ENCODE measurements around the gene CLEC1B.
"Not testable (repeated sequence)": the region's sequence is repeated elsewhere in the genome, so short reads cannot be mapped to it uniquely, and the experiment has no call there.

CLEC1B gene

GRCh38 chr12:10027311-10027710 is 28.4 kb upstream of the CLEC1B start:
- no peaks in the 10 kb centered on the region for H3K9me3 ChIP-seq (ENCODE audit: control insufficient read depth, insufficient read depth, low read depth, low read length)
- H3K4me1 ChIP-seq (ENCODE audit: control insufficient read depth, insufficient read depth, low read length) = no peaks in the 10 kb centered on the region
- TF ChIP-seq ZNF596 (tag by site-specific recombination; IDR thresholded peaks at IDR 0.05) (peak; percentile 64; the same call in 1 of the 2 replicates), ZNF132 (tag by site-specific recombination; IDR thresholded peaks at IDR 0.05; ENCODE audit: borderline replicate concordance) (no peak), ZNF426 (tag by site-specific recombination; IDR thresholded peaks at IDR 0.05) (no peak), ZNF747 (tag by site-specific recombination; IDR thresholded peaks at IDR 0.05) (no peak), GLI2 (tag by site-specific recombination; IDR thresholded peaks at IDR 0.05; ENCODE audit: borderline replicate concordance, low read depth) (no peak), ZNF654 (tag by site-specific recombination; IDR thresholded peaks at IDR 0.05; ENCODE audit: low read depth) (no peak), ZNF791 (tag by site-specific recombination; IDR thresholded peaks at IDR 0.05) (no peak), PRDM1 (tag by site-specific recombination; IDR thresholded peaks at IDR 0.05) (0 out of 2 replicates have a peak, but pooled peaks have one; percentile 10), ZXDB (tag by site-specific recombination; IDR thresholded peaks at IDR 0.05) (no peak), ZBTB21 (tag by site-specific recombination; IDR thresholded peaks at IDR 0.05) (no peak)
- TF ChIP-seq, protein P1, sequence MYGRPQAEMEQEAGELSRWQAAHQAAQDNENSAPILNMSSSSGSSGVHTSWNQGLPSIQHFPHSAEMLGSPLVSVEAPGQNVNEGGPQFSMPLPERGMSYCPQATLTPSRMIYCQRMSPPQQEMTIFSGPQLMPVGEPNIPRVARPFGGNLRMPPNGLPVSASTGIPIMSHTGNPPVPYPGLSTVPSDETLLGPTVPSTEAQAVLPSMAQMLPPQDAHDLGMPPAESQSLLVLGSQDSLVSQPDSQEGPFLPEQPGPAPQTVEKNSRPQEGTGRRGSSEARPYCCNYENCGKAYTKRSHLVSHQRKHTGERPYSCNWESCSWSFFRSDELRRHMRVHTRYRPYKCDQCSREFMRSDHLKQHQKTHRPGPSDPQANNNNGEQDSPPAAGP (tag by site-specific recombination; IDR thresholded peaks at IDR 0.05) = no peak
- H3K4me3 ChIP-seq (ENCODE audit: low read depth, low read length) = no peak overlapping the region
- no peaks in the 10 kb centered on the region for H3K36me3 ChIP-seq (ENCODE audit: control insufficient read depth in 2 of 2, insufficient read depth in 1 of 2, low read length in 2 of 2)
- H3K27ac ChIP-seq (ENCODE audit: extremely low read depth, low read depth, low read length) = no peak overlapping the region
- ChIA-PET POLR2A (no interaction called here), CTCF (interaction anchor here (1.4 kb wide), 1 partner anchor 116 kb away, joined by 5 read pairs; no protein-coding TSS in a partner anchor)

DNA sequence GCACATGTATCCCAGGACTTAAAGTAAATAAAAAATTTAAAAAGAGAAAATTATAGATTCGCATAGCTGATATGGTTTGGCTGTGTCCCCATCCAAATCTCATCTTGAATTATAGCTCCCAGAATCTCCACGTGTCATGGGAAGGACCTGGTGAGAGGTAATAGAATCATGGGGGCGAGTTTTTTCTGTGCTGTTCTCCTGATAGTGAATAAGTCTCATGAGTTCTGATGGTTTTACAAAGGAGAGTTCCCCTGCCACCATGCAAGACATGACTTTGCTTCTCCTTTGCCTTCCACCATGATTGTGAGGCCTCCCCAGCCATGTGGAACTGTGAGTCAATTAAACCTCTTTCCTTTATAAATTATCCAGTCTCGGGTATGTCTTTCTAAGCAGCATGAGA is 27.7 kb upstream of the CLEC1B start:
- H3K9me3 ChIP-seq (ENCODE audit: control insufficient read depth, insufficient read depth, low read depth, low read length); CTCF ChIA-PET; H3K4me1 ChIP-seq (ENCODE audit: control insufficient read depth, insufficient read depth, low read length); H3K4me3 ChIP-seq (ENCODE audit: low read depth, low read length); H3K36me3 ChIP-seq (ENCODE audit: control insufficient read depth in 2 of 2, insufficient read depth in 1 of 2, low read length in 2 of 2); H3K27ac ChIP-seq (ENCODE audit: extremely low read depth, low read depth, low read length); POLR2A ChIA-PET: not testable (repeated sequence)

DNA sequence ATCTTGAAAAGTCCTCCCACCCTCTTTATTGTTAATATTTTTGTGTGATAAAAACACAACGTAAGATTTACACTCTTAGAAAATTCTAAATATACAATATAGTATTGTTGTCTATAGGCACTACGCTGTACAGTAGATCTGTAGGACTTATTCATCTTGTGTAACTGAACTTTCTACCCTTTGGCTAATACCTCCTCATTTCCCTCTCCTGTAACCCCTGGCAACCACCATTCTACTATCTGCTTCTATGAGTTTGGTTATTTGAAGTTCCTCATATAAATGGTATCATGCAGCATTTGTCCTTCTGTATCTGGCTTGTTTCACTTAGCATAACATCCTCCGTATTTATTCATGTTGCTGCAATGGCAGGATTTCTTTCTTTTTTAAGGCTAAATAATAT is 26.3 kb upstream of the CLEC1B start:
- H3K36me3 ChIP-seq (ENCODE audit: control insufficient read depth in 2 of 2, insufficient read depth in 1 of 2, low read length in 2 of 2) = no peaks in the 10 kb centered on the region
- no peak overlapping the region for H3K27ac ChIP-seq (ENCODE audit: extremely low read depth, low read depth, low read length)
- ChIA-PET POLR2A (no interaction called here), CTCF (no interaction called here)
- no peaks in the 10 kb centered on the region for H3K4me1 ChIP-seq (ENCODE audit: control insufficient read depth, insufficient read depth, low read length)
- no peak overlapping the region for H3K4me3 ChIP-seq (ENCODE audit: low read depth, low read length)
- H3K9me3 ChIP-seq (ENCODE audit: control insufficient read depth, insufficient read depth, low read depth, low read length) = no peaks in the 10 kb centered on the region
- TF ChIP-seq ZNF473 (tag by site-specific recombination; IDR thresholded peaks at IDR 0.05) (no peak), ZBTB8A (tag by site-specific recombination; IDR thresholded peaks at IDR 0.05) (no peak), CTCF (tag by site-specific recombination; IDR thresholded peaks at IDR 0.05) (no peak), ZBTB17 (tag by site-specific recombination; IDR thresholded peaks at IDR 0.05) (no peak), ZNF585B (tag by site-specific recombination; IDR thresholded peaks at IDR 0.05) (no peak), ZNF138 (tag by site-specific recombination; IDR thresholded peaks at IDR 0.05; ENCODE audit: borderline replicate concordance) (no peak), KLF10 (tag by site-specific recombination; IDR thresholded peaks at IDR 0.05) (no peak), ZNF112 (tag by site-specific recombination; IDR thresholded peaks at IDR 0.05) (no peak), ZNF140 (tag by site-specific recombination; IDR thresholded peaks at IDR 0.05) (no peak), ZNF792 (tag by site-specific recombination; IDR thresholded peaks at IDR 0.05) (no peak), ZNF623 (tag by site-specific recombination; IDR thresholded peaks at IDR 0.05) (no peak), ZNF830 (tag by site-specific recombination; IDR thresholded peaks at IDR 0.05; ENCODE audit: low read depth) (no peak)
- TF ChIP-seq, protein P2, sequence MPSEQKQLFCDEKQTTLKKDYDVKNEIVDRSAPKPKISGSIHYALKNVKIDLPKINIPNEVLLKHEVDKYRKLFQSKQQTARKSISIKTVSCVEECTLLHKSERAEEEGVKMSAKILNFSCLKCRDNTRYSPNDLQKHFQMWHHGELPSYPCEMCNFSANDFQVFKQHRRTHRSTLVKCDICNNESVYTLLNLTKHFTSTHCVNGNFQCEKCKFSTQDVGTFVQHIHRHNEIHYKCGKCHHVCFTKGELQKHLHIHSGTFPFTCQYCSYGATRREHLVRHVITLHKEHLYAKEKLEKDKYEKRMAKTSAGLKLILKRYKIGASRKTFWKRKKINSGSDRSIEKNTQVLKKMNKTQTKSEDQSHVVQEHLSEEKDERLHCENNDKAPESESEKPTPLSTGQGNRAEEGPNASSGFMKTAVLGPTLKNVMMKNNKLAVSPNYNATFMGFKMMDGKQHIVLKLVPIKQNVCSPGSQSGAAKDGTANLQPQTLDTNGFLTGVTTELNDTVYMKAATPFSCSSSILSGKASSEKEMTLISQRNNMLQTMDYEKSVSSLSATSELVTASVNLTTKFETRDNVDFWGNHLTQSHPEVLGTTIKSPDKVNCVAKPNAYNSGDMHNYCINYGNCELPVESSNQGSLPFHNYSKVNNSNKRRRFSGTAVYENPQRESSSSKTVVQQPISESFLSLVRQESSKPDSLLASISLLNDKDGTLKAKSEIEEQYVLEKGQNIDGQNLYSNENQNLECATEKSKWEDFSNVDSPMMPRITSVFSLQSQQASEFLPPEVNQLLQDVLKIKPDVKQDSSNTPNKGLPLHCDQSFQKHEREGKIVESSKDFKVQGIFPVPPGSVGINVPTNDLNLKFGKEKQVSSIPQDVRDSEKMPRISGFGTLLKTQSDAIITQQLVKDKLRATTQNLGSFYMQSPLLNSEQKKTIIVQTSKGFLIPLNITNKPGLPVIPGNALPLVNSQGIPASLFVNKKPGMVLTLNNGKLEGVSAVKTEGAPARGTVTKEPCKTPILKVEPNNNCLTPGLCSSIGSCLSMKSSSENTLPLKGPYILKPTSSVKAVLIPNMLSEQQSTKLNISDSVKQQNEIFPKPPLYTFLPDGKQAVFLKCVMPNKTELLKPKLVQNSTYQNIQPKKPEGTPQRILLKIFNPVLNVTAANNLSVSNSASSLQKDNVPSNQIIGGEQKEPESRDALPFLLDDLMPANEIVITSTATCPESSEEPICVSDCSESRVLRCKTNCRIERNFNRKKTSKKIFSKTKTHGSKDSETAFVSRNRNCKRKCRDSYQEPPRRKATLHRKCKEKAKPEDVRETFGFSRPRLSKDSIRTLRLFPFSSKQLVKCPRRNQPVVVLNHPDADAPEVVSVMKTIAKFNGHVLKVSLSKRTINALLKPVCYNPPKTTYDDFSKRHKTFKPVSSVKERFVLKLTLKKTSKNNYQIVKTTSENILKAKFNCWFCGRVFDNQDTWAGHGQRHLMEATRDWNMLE (tag by site-specific recombination; conservative IDR thresholded peaks at IDR 0.05; ENCODE audit: low read depth) = no peak
- TF ChIP-seq, protein P3, sequence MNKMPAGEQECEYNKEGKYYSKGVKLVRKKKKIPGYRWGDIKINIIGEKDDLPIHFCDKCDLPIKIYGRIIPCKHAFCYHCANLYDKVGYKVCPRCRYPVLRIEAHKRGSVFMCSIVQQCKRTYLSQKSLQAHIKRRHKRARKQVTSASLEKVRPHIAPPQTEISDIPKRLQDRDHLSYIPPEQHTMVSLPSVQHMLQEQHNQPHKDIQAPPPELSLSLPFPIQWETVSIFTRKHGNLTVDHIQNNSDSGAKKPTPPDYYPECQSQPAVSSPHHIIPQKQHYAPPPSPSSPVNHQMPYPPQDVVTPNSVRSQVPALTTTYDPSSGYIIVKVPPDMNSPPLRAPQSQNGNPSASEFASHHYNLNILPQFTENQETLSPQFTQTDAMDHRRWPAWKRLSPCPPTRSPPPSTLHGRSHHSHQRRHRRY (tag by site-specific recombination; IDR thresholded peaks at IDR 0.05) = no peak

Measured in HEK293 (cell line).